HEK293T (cell line): ENCODE data around the gene MACROD2.

ENCODE experiments used
- ARNT ChIP-seq: fragments of 450-650 bp; IDR thresholded peaks from 2 replicates; pipeline ENCODE4 v1.6.1; 2017; ENCODE audit warnings: mild to moderate bottlenecking
- FOXK2 ChIP-seq: fragments of 450-650 bp; IDR thresholded peaks from 2 replicates; pipeline ENCODE4 v1.6.1; 2016; ENCODE audit warnings: mild to moderate bottlenecking
- NFRKB ChIP-seq: fragments of 450-650 bp; IDR thresholded peaks from 2 replicates; pipeline ENCODE4 v1.6.1; 2016; ENCODE audit warnings: mild to moderate bottlenecking, moderate library complexity
- SUZ12 ChIP-seq: fragments of 450-650 bp; IDR thresholded peaks from 2 replicates; pipeline ENCODE4 v1.6.1; 2016; ENCODE audit warnings: mild to moderate bottlenecking
- ZNF384 ChIP-seq: fragments of 450-650 bp; IDR thresholded peaks from 2 replicates; pipeline ENCODE4 v1.6.1; 2016

GRCh38 chr20:14902432-14903089, 907.2 kb downstream of the MACROD2 start:
- TF ChIP-seq FOXK2 (no peak), ARNT (no peak), NFRKB (no peak), SUZ12 (no peak), ZNF384 (no peak)
